DOHH2 (cell line): ENCODE data around the gene TYRO3.

ENCODE experiments used
- CTCF ChIP-seq: fragments of 200-600 bp; sonication (generic); IDR thresholded peaks from one replicate; pipeline ENCODE4 v1.5.1; 2014; ENCODE audit warnings: antibody characterized with exemption, mild to moderate bottlenecking, low read depth, low read length; ENCODE audit not compliant: poor library complexity, severe bottlenecking
- EZH2phosphoT487 ChIP-seq: fragments of 200-600 bp; sonication (generic); IDR thresholded peaks from 2 replicates; pipeline ENCODE4 v1.6.1; 2017; ENCODE audit warnings: borderline replicate concordance, mild to moderate bottlenecking, antibody characterized with exemption, low read length, moderate library complexity, mixed read lengths

DNA sequence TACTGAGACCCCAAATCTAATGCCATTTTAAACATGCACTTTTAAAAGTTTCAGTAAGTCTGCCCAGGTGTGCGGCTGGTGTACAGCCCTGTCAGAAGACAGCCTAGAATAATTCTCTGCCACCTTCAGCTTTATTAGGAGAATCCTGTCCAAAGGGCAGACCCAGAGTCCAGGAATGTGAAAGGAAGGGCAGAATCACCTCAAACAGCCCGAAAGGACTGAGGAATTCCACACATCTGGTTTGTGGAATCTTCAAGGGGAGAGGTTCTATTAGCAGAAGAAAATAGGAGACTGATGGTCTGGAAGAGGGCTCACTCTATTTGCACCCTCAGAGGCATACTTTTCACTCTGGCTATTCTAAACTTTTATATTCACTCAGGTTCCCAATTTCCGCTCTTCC, 46.6 kb downstream of the TYRO3 start:
- TF ChIP-seq CTCF (no peak), EZH2phosphoT487 (no peak)
